Hepatocyte (in vitro differentiated cells): ENCODE results near the gene PTPN13. TPM values are rescaled to one million over a fixed set of nuclear protein-coding genes. Genes with fewer than 3 reads are reported as not detected.

Experiments used
- DNase-seq: peaks from one replicate; pipeline ENCODE4 v3.0.0-alpha.2; 2016; ENCODE audit warnings: low spot score
- H2AFZ ChIP-seq: fragments of 200-600 bp; sonication (generic); 2 replicates; pipeline ENCODE4 v1.6.0; 2016; ENCODE audit warnings: antibody characterized with exemption, mild to moderate bottlenecking
- H3K27ac ChIP-seq: fragments of 200-600 bp; sonication (generic); 2 replicates; pipeline ENCODE4 v1.5.1; 2016; ENCODE audit warnings: mild to moderate bottlenecking
- H3K27me3 ChIP-seq: fragments of 200-600 bp; sonication (generic); 2 replicates; pipeline ENCODE4 v1.6.1; 2016
- H3K36me3 ChIP-seq: fragments of 200-600 bp; sonication (generic); replicated peaks from 2 replicates; pipeline ENCODE4 v1.5.1; 2016; ENCODE audit warnings: low read depth; ENCODE audit not compliant: insufficient read depth
- H3K4me1 ChIP-seq: fragments of 200-600 bp; sonication (generic); 2 replicates; pipeline ENCODE4 v1.5.1; 2016; ENCODE audit warnings: mild to moderate bottlenecking, moderate library complexity; ENCODE audit not compliant: insufficient read depth
- H3K4me2 ChIP-seq: fragments of 200-600 bp; sonication (generic); 2 replicates; pipeline ENCODE4 v1.6.0; 2016
- H3K4me3 ChIP-seq: fragments of 200-600 bp; sonication (generic); 2 replicates; pipeline ENCODE4 v1.5.1; 2016; ENCODE audit warnings: mild to moderate bottlenecking
- H3K79me2 ChIP-seq: fragments of 200-600 bp; sonication (generic); 2 replicates; pipeline ENCODE4 v1.6.0; 2017; ENCODE audit warnings: mild to moderate bottlenecking
- H3K9me2 ChIP-seq: fragments of 200-600 bp; sonication (generic); replicated peaks from 2 replicates; pipeline ENCODE4 v1.6.0; 2017; ENCODE audit warnings: mild to moderate bottlenecking; ENCODE audit not compliant: insufficient read depth
- H3K9me3 ChIP-seq: fragments of 200-600 bp; sonication (generic); 2 replicates; pipeline ENCODE4 v1.5.1; 2016; ENCODE audit warnings: low read depth, mild to moderate bottlenecking
- H4K20me1 ChIP-seq: fragments of 200-600 bp; sonication (generic); 2 replicates; pipeline ENCODE4 v1.6.0; 2016; ENCODE audit warnings: mild to moderate bottlenecking; ENCODE audit not compliant: insufficient read depth, poor library complexity, severe bottlenecking
- CTCF ChIP-seq: fragments of 200-600 bp; sonication (generic); IDR thresholded peaks from 2 replicates; pipeline ENCODE4 v1.5.1; 2016; ENCODE audit warnings: antibody characterized with exemption, mild to moderate bottlenecking; ENCODE audit not compliant: poor library complexity
- EZH2 ChIP-seq: fragments of 200-600 bp; sonication (generic); IDR thresholded peaks from 2 replicates; pipeline ENCODE4 v1.6.1; 2016; ENCODE audit warnings: antibody characterized with exemption, mild to moderate bottlenecking, borderline replicate concordance
- EZH2phosphoT487 ChIP-seq: fragments of 200-600 bp; sonication (generic); IDR thresholded peaks from one replicate; pipeline ENCODE4 v1.6.1; 2018; ENCODE audit warnings: antibody characterized with exemption, mild to moderate bottlenecking, low read depth, moderate library complexity; ENCODE audit not compliant: unreplicated experiment, severe bottlenecking
- WGBS: methylation state at CpG from one replicate; pipeline ENCODE4 v1.1.6; 2016; ENCODE audit warnings: low lambda C conversion rate; ENCODE audit errors: missing lambda C conversion rate; 5-methylcytosine and 5-hydroxymethylcytosine counted together
- polyA plus RNA-seq: library from polyadenylated mRNA; unstranded; fragments of >200 nt; fragmentation: Nextera tagmentation; extraction: Ambion mirVana; gene quantifications from 2 replicates; pipeline ENCODE4 v1.2.1, GENCODE V29; 2016
- total RNA-seq: library from RNA; depleted of rRNA; stranded (reverse); fragments of >200 nt; gene quantifications from 2 replicates; pipeline ENCODE4 v1.2.3, GENCODE V29; 2014

The PTPN13 gene
- total and polyA plus RNA-seq, 2 experiments from 2014 or later: 12.6 to 52.8 TPM

GRCh38 chr4:86664959-86665358 lies 70.8 kb downstream of the PTPN13 start:
- no peaks in the 10 kb centered on the region for H3K9me2 ChIP-seq
- H3K9me3 ChIP-seq: no peaks in the 10 kb centered on the region
- TF ChIP-seq CTCF (no peak), EZH2phosphoT487 (no peak), EZH2 (no peak)
- no peaks in the 10 kb centered on the region for H4K20me1 ChIP-seq
- H3K27me3 ChIP-seq: no peaks in the 10 kb centered on the region
- H3K27ac ChIP-seq: no peak overlapping the region
- WGBS: 100% methylated on average over 1 of the region's 1 CpG
- H3K4me2 ChIP-seq: no peak overlapping the region
- H3K4me3 ChIP-seq: no peak overlapping the region
- H3K4me1 ChIP-seq: no peaks in the 10 kb centered on the region
- H3K79me2 ChIP-seq: peaks cover 19% of the 10 kb centered on the region
- no peaks in the 10 kb centered on the region for H3K36me3 ChIP-seq
- no peak for DNase-seq
- no peak overlapping the region for H2AFZ ChIP-seq

- DNase-seq: no peak
- Histone ChIP-seq H3K36me3 (no peaks in the 10 kb centered on the region), H3K27me3 (no peaks in the 10 kb centered on the region), H3K79me2 (peaks cover 13% of the 10 kb centered on the region), H3K27ac (no peak overlapping the region), H3K4me3 (no peak overlapping the region), H2AFZ (no peak overlapping the region), H3K4me1 (peaks cover 5% of the 10 kb centered on the region), H4K20me1 (no peaks in the 10 kb centered on the region), H3K4me2 (no peak overlapping the region), H3K9me2 (no peaks in the 10 kb centered on the region), H3K9me3 (no peaks in the 10 kb centered on the region)
- 97% methylated on average over 1 of the region's 1 CpG for WGBS
- no peak for TF ChIP-seq EZH2phosphoT487
- no peak for TF ChIP-seq EZH2
- no peak for TF ChIP-seq CTCF
Observed at GRCh38 chr4:86670298-86670697, 76.2 kb downstream of the PTPN13 start.

GRCh38 chr4:86670756-86671155 lies 76.6 kb downstream of the PTPN13 start:
- Histone ChIP-seq H3K9me2 (no peaks in the 10 kb centered on the region), H4K20me1 (no peaks in the 10 kb centered on the region), H3K4me2 (no peak overlapping the region), H3K36me3 (no peaks in the 10 kb centered on the region), H3K4me1 (peaks cover 7% of the 10 kb centered on the region), H3K79me2 (peaks cover 8% of the 10 kb centered on the region), H3K9me3 (no peaks in the 10 kb centered on the region), H3K27ac (no peak overlapping the region), H2AFZ (no peak overlapping the region), H3K4me3 (no peak overlapping the region), H3K27me3 (no peaks in the 10 kb centered on the region)
- 96% methylated on average over 2 of the region's 2 CpGs for WGBS
- DNase-seq: no peak
- TF ChIP-seq EZH2phosphoT487 (no peak), CTCF (no peak), EZH2 (no peak)

- 26% methylated on average over 1 of the region's 1 CpG for WGBS
- TF ChIP-seq EZH2 (no peak), CTCF (no peak)
- Histone ChIP-seq H3K36me3 (no peaks in the 10 kb centered on the region), H3K4me3 (no peak overlapping the region), H3K79me2 (peaks cover 3% of the 10 kb centered on the region), H2AFZ (no peak overlapping the region), H3K4me1 (peaks cover 7% of the 10 kb centered on the region), H3K27me3 (no peaks in the 10 kb centered on the region), H3K27ac (no peak overlapping the region), H3K9me3 (no peaks in the 10 kb centered on the region), H3K4me2 (no peak overlapping the region), H3K9me2 (no peaks in the 10 kb centered on the region), H4K20me1 (no peaks in the 10 kb centered on the region)
- DNase-seq: no peak
Observed at GRCh38 chr4:86675548-86675947, 81.4 kb downstream of the PTPN13 start.
